Measurements from ENCODE around the gene ANK2. TPM values are rescaled to one million over a fixed set of nuclear protein-coding genes. Genes with fewer than 3 reads are reported as not detected.

The ANK2 gene
- total RNA-seq, 1 donor from 2014 or later = 77.8 TPM

DNA sequence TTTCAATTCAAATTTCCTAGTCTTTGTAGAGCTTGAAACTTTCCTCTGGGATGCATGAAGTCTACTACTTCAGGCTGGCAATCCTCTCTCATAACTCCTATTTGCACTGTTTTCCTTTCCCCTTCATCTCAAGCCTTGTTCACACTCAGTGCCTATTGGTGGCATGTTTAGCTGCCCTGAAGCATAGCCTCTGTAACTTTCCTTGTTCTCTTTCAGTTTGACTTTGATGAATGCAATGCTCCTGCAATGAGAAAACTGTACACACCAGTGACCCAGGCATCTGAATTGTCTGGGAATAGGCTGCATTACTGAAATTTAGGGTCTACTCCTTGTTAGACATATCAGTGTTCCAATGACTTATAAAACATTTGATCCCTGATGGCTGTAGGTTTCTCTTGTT is 81.7 kb downstream of the ANK2 start:
- Histone ChIP-seq H3K4me3 (ENCODE audit: insufficient read depth, low read depth, low read length) (no peak overlapping the region), H3K79me2 (ENCODE audit: insufficient read depth, low read length) (no peaks in the 10 kb centered on the region), H3K27me3 (ENCODE audit: insufficient read depth, low read length) (no peaks in the 10 kb centered on the region), H3K4me2 (ENCODE audit: low read length) (no peak overlapping the region), H3K36me3 (ENCODE audit: insufficient read depth, low read length) (no peaks in the 10 kb centered on the region), H2AFZ (ENCODE audit: low read depth, low read length) (no peak overlapping the region), H3K9me3 (ENCODE audit: insufficient read depth, low read depth, low read length) (no peaks in the 10 kb centered on the region), H3K27ac (ENCODE audit: low read depth, low read length) (no peak overlapping the region), H3K4me1 (ENCODE audit: insufficient read depth, low read length) (no peaks in the 10 kb centered on the region), H4K20me1 (ENCODE audit: insufficient read depth, low read length) (no peaks in the 10 kb centered on the region), H3K9ac (ENCODE audit: low read length) (no peak overlapping the region)
- TF ChIP-seq, protein P1, sequence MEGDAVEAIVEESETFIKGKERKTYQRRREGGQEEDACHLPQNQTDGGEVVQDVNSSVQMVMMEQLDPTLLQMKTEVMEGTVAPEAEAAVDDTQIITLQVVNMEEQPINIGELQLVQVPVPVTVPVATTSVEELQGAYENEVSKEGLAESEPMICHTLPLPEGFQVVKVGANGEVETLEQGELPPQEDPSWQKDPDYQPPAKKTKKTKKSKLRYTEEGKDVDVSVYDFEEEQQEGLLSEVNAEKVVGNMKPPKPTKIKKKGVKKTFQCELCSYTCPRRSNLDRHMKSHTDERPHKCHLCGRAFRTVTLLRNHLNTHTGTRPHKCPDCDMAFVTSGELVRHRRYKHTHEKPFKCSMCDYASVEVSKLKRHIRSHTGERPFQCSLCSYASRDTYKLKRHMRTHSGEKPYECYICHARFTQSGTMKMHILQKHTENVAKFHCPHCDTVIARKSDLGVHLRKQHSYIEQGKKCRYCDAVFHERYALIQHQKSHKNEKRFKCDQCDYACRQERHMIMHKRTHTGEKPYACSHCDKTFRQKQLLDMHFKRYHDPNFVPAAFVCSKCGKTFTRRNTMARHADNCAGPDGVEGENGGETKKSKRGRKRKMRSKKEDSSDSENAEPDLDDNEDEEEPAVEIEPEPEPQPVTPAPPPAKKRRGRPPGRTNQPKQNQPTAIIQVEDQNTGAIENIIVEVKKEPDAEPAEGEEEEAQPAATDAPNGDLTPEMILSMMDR (IDR thresholded peaks at IDR 0.05; ENCODE audit: insufficient read depth, low read depth, low read length) = no peak
- TF ChIP-seq EZH2 (IDR thresholded peaks at IDR 0.05; ENCODE audit: insufficient read depth, low read length) = no peak
- FAIRE-seq = no peak
- H3K36me3 Mint-ChIP-seq (ENCODE audit: low read depth, unreplicated experiment) = no peaks in the 10 kb centered on the region
- H3K27me3 Mint-ChIP-seq (ENCODE audit: low read depth, unreplicated experiment) = no peaks in the 10 kb centered on the region
- DNase-seq (ENCODE audit: low read depth) = no peak
- H3K27ac Mint-ChIP-seq (ENCODE audit: unreplicated experiment) = no peak overlapping the region
- H3K4me1 Mint-ChIP-seq (ENCODE audit: low read depth, unreplicated experiment) = peaks cover 3% of the 10 kb centered on the region
- H3K9me3 Mint-ChIP-seq (ENCODE audit: unreplicated experiment) = no peaks in the 10 kb centered on the region
- H3K4me3 Mint-ChIP-seq (ENCODE audit: unreplicated experiment) = no peak overlapping the region

DNA sequence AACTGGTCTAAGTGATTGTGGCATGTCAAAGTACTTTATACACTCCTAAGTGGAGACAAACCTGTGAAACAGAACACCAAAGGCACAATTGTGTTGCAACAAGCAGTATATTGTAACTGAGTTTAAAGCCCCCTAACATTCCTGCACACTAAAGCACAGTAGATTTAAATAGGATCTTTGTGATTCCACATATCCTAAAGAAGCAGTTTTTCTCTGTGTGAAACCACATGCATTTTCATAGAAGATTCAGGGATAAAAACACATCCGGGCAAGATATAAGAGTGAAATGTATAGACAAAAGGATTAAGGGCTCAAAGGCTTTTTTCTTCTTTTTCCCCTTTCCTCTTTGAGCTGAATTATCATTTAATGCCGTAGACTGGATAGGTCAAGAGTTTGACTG is 82.2 kb downstream of the ANK2 start:
- Histone ChIP-seq H3K79me2 (ENCODE audit: insufficient read depth, low read length) (no peaks in the 10 kb centered on the region), H3K9me3 (ENCODE audit: insufficient read depth, low read depth, low read length) (no peaks in the 10 kb centered on the region), H4K20me1 (ENCODE audit: insufficient read depth, low read length) (no peaks in the 10 kb centered on the region), H3K27me3 (ENCODE audit: insufficient read depth, low read length) (no peaks in the 10 kb centered on the region), H2AFZ (ENCODE audit: low read depth, low read length) (no peak overlapping the region), H3K27ac (ENCODE audit: low read depth, low read length) (no peak overlapping the region), H3K4me3 (ENCODE audit: insufficient read depth, low read depth, low read length) (no peak overlapping the region), H3K4me1 (ENCODE audit: insufficient read depth, low read length) (no peaks in the 10 kb centered on the region), H3K36me3 (ENCODE audit: insufficient read depth, low read length) (no peaks in the 10 kb centered on the region), H3K9ac (ENCODE audit: low read length) (no peak overlapping the region), H3K4me2 (ENCODE audit: low read length) (no peak overlapping the region)
- H3K27me3 Mint-ChIP-seq (ENCODE audit: low read depth, unreplicated experiment) = no peaks in the 10 kb centered on the region
- peaks cover 3% of the 10 kb centered on the region for H3K4me1 Mint-ChIP-seq (ENCODE audit: low read depth, unreplicated experiment)
- TF ChIP-seq EZH2 (IDR thresholded peaks at IDR 0.05; ENCODE audit: insufficient read depth, low read length) = no peak
- TF ChIP-seq, protein P1 (IDR thresholded peaks at IDR 0.05; ENCODE audit: insufficient read depth, low read depth, low read length) = no peak
- DNase-seq (ENCODE audit: low read depth) (no peak), FAIRE-seq (no peak)
- H3K36me3 Mint-ChIP-seq (ENCODE audit: low read depth, unreplicated experiment) = no peaks in the 10 kb centered on the region
- H3K9me3 Mint-ChIP-seq (ENCODE audit: unreplicated experiment) = no peaks in the 10 kb centered on the region
- no peak overlapping the region for H3K4me3 Mint-ChIP-seq (ENCODE audit: unreplicated experiment)
- no peak overlapping the region for H3K27ac Mint-ChIP-seq (ENCODE audit: unreplicated experiment)

DNA sequence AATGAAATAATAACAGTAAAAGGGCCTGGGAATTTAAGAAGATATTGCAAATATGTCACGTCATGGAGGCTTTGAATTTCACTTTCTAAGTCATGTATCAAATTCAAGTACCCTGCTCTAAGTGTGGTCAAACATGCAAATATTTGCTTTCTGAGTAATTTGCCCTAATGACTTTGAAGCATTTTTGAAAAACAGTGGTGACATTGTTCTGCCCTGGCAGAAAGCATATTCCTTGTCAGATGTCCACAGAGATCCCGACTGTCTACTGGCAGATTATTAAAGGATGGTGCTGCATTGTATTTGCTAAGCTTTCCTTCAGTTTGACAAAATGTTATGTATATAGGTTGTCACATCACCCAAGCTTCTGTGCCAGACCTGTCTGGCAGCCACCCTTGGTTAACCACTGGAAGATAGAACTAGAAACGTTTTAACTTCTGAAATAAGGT is 92.5 kb downstream of the ANK2 start:
- peaks cover 17% of the 10 kb centered on the region for H3K4me1 ChIP-seq (ENCODE audit: insufficient read depth, low read length)
- H2AFZ ChIP-seq (ENCODE audit: low read depth, low read length) = peak overlapping the region; percentile 13
- Mint-ChIP-seq H3K9me3 (ENCODE audit: unreplicated experiment) (no peaks in the 10 kb centered on the region), H3K27ac (ENCODE audit: unreplicated experiment) (peak overlapping the region; percentile 45), H3K4me1 (ENCODE audit: low read depth, unreplicated experiment) (peaks cover 36% of the 10 kb centered on the region), H3K4me3 (ENCODE audit: unreplicated experiment) (no peak overlapping the region), H3K27me3 (ENCODE audit: low read depth, unreplicated experiment) (no peaks in the 10 kb centered on the region), H3K36me3 (ENCODE audit: low read depth, unreplicated experiment) (no peaks in the 10 kb centered on the region)
- H3K9me3 ChIP-seq (ENCODE audit: insufficient read depth, low read depth, low read length) = no peaks in the 10 kb centered on the region
- TF ChIP-seq, protein P1 (IDR thresholded peaks at IDR 0.05; ENCODE audit: insufficient read depth, low read depth, low read length) = no peak
- no peak for TF ChIP-seq EZH2 (IDR thresholded peaks at IDR 0.05; ENCODE audit: insufficient read depth, low read length)
- FAIRE-seq = peak; percentile 55
- no peaks in the 10 kb centered on the region for H4K20me1 ChIP-seq (ENCODE audit: insufficient read depth, low read length)
- no peaks in the 10 kb centered on the region for H3K36me3 ChIP-seq (ENCODE audit: insufficient read depth, low read length)
- DNase-seq (ENCODE audit: low read depth) = peak; percentile 91
- peak overlapping the region; percentile 69 for H3K4me2 ChIP-seq (ENCODE audit: low read length)
- H3K27ac ChIP-seq (ENCODE audit: low read depth, low read length) = peak overlapping the region; percentile 62
- peak overlapping the region; percentile 55 for H3K9ac ChIP-seq (ENCODE audit: low read length)
- H3K79me2 ChIP-seq (ENCODE audit: insufficient read depth, low read length) = no peaks in the 10 kb centered on the region
- no peaks in the 10 kb centered on the region for H3K27me3 ChIP-seq (ENCODE audit: insufficient read depth, low read length)
- H3K4me3 ChIP-seq (ENCODE audit: insufficient read depth, low read depth, low read length) = no peak overlapping the region

All from astrocyte (in vitro differentiated cells and primary cell).